H9 (cell line): Measurements from ENCODE around the gene KANSL1. TPM values are rescaled to one million over a fixed set of nuclear protein-coding genes. Genes with fewer than 3 reads are reported as not detected.
A peak's percentile ranks its signal among the peaks of the same experiment; 100 is the strongest.

ENCODE experiments used
- DNase-seq: peaks from one replicate; pipeline ENCODE4 v3.0.0-alpha.2; 2017
- H2AFZ ChIP-seq: one replicate; pipeline ENCODE4 v1.6.1; 2013; ENCODE audit warnings: mild to moderate bottlenecking, low read length, control low read depth, moderate library complexity
- H2AK5ac ChIP-seq: 2 replicates; pipeline ENCODE4 v1.6.1; 2013; ENCODE audit warnings: low read length, control low read depth, mixed read lengths; ENCODE audit not compliant: insufficient read length
- H2BK120ac ChIP-seq: one replicate; pipeline ENCODE4 v1.6.1; 2013; ENCODE audit warnings: low read depth, mild to moderate bottlenecking, low read length, control low read depth, inconsistent platforms; ENCODE audit not compliant: poor library complexity, severe bottlenecking
- H2BK12ac ChIP-seq: 2 replicates; pipeline ENCODE4 v1.6.1; 2013; ENCODE audit warnings: low read length, control low read depth, mixed read lengths, low read depth; ENCODE audit not compliant: insufficient read length
- H2BK15ac ChIP-seq: 2 replicates; pipeline ENCODE4 v1.6.1; 2013; ENCODE audit warnings: low read depth, low read length, control low read depth
- H2BK20ac ChIP-seq: one replicate; pipeline ENCODE4 v1.6.1; 2013; ENCODE audit warnings: low read depth, mild to moderate bottlenecking, low read length, control low read depth, inconsistent platforms; ENCODE audit not compliant: poor library complexity, severe bottlenecking
- H2BK5ac ChIP-seq: 2 replicates; pipeline ENCODE4 v1.6.1; 2013; ENCODE audit warnings: low read length, control low read depth, mixed read lengths; ENCODE audit not compliant: insufficient read length
- H3K14ac ChIP-seq: 2 replicates; pipeline ENCODE4 v1.6.1; 2013; ENCODE audit warnings: low read length, control low read depth; ENCODE audit not compliant: insufficient read depth
- H3K18ac ChIP-seq: 2 replicates; pipeline ENCODE4 v1.6.1; 2013; ENCODE audit warnings: low read depth, mild to moderate bottlenecking, mixed read lengths, low read length, control low read depth; ENCODE audit not compliant: insufficient read length
- H3K23ac ChIP-seq: 2 replicates; pipeline ENCODE4 v1.6.1; 2013; ENCODE audit warnings: low read length, control low read depth, mixed read lengths, low read depth; ENCODE audit not compliant: insufficient read length
- H3K23me2 ChIP-seq: 2 replicates; pipeline ENCODE4 v1.6.1; 2013; ENCODE audit warnings: low read depth, mild to moderate bottlenecking, mixed read lengths, low read length, control low read depth; ENCODE audit not compliant: insufficient read length, poor library complexity, severe bottlenecking
- H3K27ac ChIP-seq: 2 replicates; pipeline ENCODE4 v1.5.1; 2013; ENCODE audit warnings: low read length, control low read depth, mixed read lengths, low read depth; ENCODE audit not compliant: insufficient read length
- H3K27me3 ChIP-seq: 2 replicates; pipeline ENCODE4 v1.6.1; 2013; ENCODE audit warnings: low read length, control low read depth, inconsistent platforms; ENCODE audit not compliant: insufficient read depth
- H3K4ac ChIP-seq: 2 replicates; pipeline ENCODE4 v1.6.1; 2013; ENCODE audit warnings: low read depth, mild to moderate bottlenecking, control low read depth, inconsistent platforms, low read length, moderate library complexity
- H3K4me1 ChIP-seq: 2 replicates; pipeline ENCODE4 v1.6.1; 2013; ENCODE audit warnings: low read length, control low read depth, inconsistent platforms; ENCODE audit not compliant: insufficient read depth
- H3K4me2 ChIP-seq: 2 replicates; pipeline ENCODE4 v1.6.1; 2013; ENCODE audit warnings: low read length, control low read depth, mixed read lengths; ENCODE audit not compliant: insufficient read length, insufficient read depth
- H3K56ac ChIP-seq: 2 replicates; pipeline ENCODE4 v1.6.1; 2013; ENCODE audit warnings: low read depth, mild to moderate bottlenecking, mixed read lengths, low read length, control low read depth; ENCODE audit not compliant: insufficient read length
- H3K79me1 ChIP-seq: 2 replicates; pipeline ENCODE4 v1.6.1; 2013; ENCODE audit warnings: low read depth, mild to moderate bottlenecking, moderate library complexity, low read length, control low read depth, inconsistent platforms; ENCODE audit not compliant: insufficient read depth, poor library complexity, severe bottlenecking
- H3K79me2 ChIP-seq: 2 replicates; pipeline ENCODE4 v1.6.1; 2013; ENCODE audit warnings: low read length, control low read depth, inconsistent platforms; ENCODE audit not compliant: insufficient read depth
- H3K9ac ChIP-seq: 2 replicates; pipeline ENCODE4 v1.6.1; 2013; ENCODE audit warnings: low read length, control low read depth, mixed read lengths; ENCODE audit not compliant: insufficient read length; ENCODE audit errors: extremely low read depth
- H3K9me3 ChIP-seq: one replicate; pipeline ENCODE4 v1.6.1; 2013; ENCODE audit warnings: low read depth, low read length, inconsistent platforms; ENCODE audit not compliant: control insufficient read depth
- H3T11ph ChIP-seq: one replicate; pipeline ENCODE4 v1.6.1; 2013; ENCODE audit warnings: mild to moderate bottlenecking, low read length, control low read depth, inconsistent platforms
- H4K20me1 ChIP-seq: one replicate; pipeline ENCODE4 v1.6.1; 2013; ENCODE audit not compliant: control insufficient read depth, insufficient read length, insufficient read depth
- H4K5ac ChIP-seq: 2 replicates; pipeline ENCODE4 v1.6.1; 2013; ENCODE audit warnings: low read depth, mild to moderate bottlenecking, mixed read lengths, low read length, control low read depth; ENCODE audit not compliant: insufficient read length
- H4K8ac ChIP-seq: replicated peaks from 2 replicates; pipeline ENCODE4 v1.6.1; 2013; ENCODE audit warnings: low read length, control low read depth, mixed read lengths, low read depth; ENCODE audit not compliant: insufficient read length
- H4K91ac ChIP-seq: 2 replicates; pipeline ENCODE4 v1.6.1; 2013; ENCODE audit warnings: low read depth, mild to moderate bottlenecking, moderate library complexity, mixed read lengths, low read length, control low read depth; ENCODE audit not compliant: insufficient read length
- H3K27ac Mint-ChIP-seq, 3 experiments: 2 replicates in 2 of 3; 3 replicates in 1 of 3; pipeline ENCODE4 v1.8.0; 2020 to 2021; ENCODE audit warnings: mixed read lengths in 3 of 3, mild to moderate bottlenecking in 1 of 3, moderate library complexity in 1 of 3
- H3K27me3 Mint-ChIP-seq: 2 replicates; pipeline ENCODE4 v1.8.0; 2021; ENCODE audit warnings: low read depth, mild to moderate bottlenecking, moderate library complexity, mixed read lengths
- H3K36me3 Mint-ChIP-seq, 3 experiments: 2 replicates in 2 of 3; 3 replicates in 1 of 3; pipeline ENCODE4 v1.8.0; 2020 to 2021; ENCODE audit warnings: low read depth in 3 of 3, mixed read lengths in 3 of 3; ENCODE audit not compliant: insufficient read depth in 1 of 3
- H3K4me1 Mint-ChIP-seq, 2 experiments: 2 replicates each; pipeline ENCODE4 v1.8.0; 2020; ENCODE audit warnings: mixed read lengths in 2 of 2
- H3K4me3 Mint-ChIP-seq, 2 experiments: 2 replicates in 1 of 2; 3 replicates in 1 of 2; pipeline ENCODE4 v1.8.0; 2020 to 2021; ENCODE audit warnings: mild to moderate bottlenecking in 2 of 2, mixed read lengths in 2 of 2, moderate library complexity in 1 of 2
- H3K9me3 Mint-ChIP-seq, 2 experiments: 2 replicates in 1 of 2; 3 replicates in 1 of 2; pipeline ENCODE4 v1.8.0; 2020; ENCODE audit warnings: mild to moderate bottlenecking in 2 of 2, mixed read lengths in 2 of 2, moderate library complexity in 1 of 2
- CTCF ChIP-seq: fragments of 200-600 bp; sonication (generic); conservative IDR thresholded peaks from 3 replicates; pipeline ENCODE4 v1.8.0; 2021; ENCODE audit warnings: antibody characterized with exemption, mild to moderate bottlenecking
- WGBS: extraction: QIAGEN DNeasy Blood & Tissue Kit; methylation state at CpG from one replicate; pipeline ENCODE4 v1.1.7; 2013; ENCODE audit warnings: missing lambda C conversion rate, low lambda C conversion rate, mixed read lengths; ENCODE audit not compliant: insufficient read length; ENCODE audit errors: extremely low coverage; 5-methylcytosine and 5-hydroxymethylcytosine counted together
- total RNA-seq: library from RNA; stranded (reverse); gene quantifications from 2 replicates; pipeline ENCODE4 v1.2.1, GENCODE V29; 2021

The KANSL1 gene
- total RNA-seq, 1 experiment from 2014 or later = 114 TPM

GRCh38 chr17:46122486-46122871, 70.8 kb downstream of the KANSL1 start:
- Histone ChIP-seq H3K4me2 (no peak overlapping the region), H3K4me1 (peaks cover 2% of the 10 kb centered on the region; the same call in 1 of the 2 replicates), H4K5ac (no peak overlapping the region), H4K8ac (no peak overlapping the region), H3K27ac (no peak overlapping the region), H2AK5ac (no peak overlapping the region), H2BK5ac (no peak overlapping the region), H4K20me1 (no peaks in the 10 kb centered on the region), H3K27me3 (no peaks in the 10 kb centered on the region), H2BK20ac (no peak overlapping the region), H3K14ac (no peak overlapping the region), H2BK120ac (no peak overlapping the region), H2BK12ac (no peak overlapping the region), H3K79me1 (peaks cover 3% of the 10 kb centered on the region), H3K56ac (no peak overlapping the region), H3K4ac (no peak overlapping the region), H3K79me2 (peaks cover 66% of the 10 kb centered on the region; the same call in 1 of the 2 replicates), H2BK15ac (no peak overlapping the region), H3K9me3 (no peaks in the 10 kb centered on the region), H3K23me2 (no peaks in the 10 kb centered on the region), H3K23ac (no peak overlapping the region), H3K18ac (no peak overlapping the region), H2AFZ (no peak overlapping the region), H3K9ac (no peak overlapping the region), H3T11ph (no peak overlapping the region), H4K91ac (no peak overlapping the region)
- no peak overlapping the region for H3K4me3 Mint-ChIP-seq
- no peaks in the 10 kb centered on the region for H3K27me3 Mint-ChIP-seq
- H3K27ac Mint-ChIP-seq = peak overlapping the region in 1 of 3 experiments; percentile 78; a peak in 2 of 7 replicates
- no peak for TF ChIP-seq CTCF
- no peaks in the 10 kb centered on the region for H3K9me3 Mint-ChIP-seq
- peaks cover 0 to 5% (median 3%) of the 10 kb centered on the region in 3 experiments; a peak in 3 of 7 replicates for H3K36me3 Mint-ChIP-seq
- DNase-seq = no peak
- WGBS = no CpG with 5 or more reads among the region's 6 CpGs
- peaks cover 62% of the 10 kb centered on the region in 2 experiments for H3K4me1 Mint-ChIP-seq
